Renal cortex interstitium (tissue), 11 donors: ENCODE results near the gene DENND2A. TPM values are rescaled to one million over a fixed set of nuclear protein-coding genes. Genes with fewer than 3 reads are reported as not detected.
"Not testable (repeated sequence)": the region's sequence is repeated elsewhere in the genome, so short reads cannot be mapped to it uniquely, and the experiment has no call there.

ENCODE experiments used
- DNase-seq, 11 donors: peaks; one replicate each; pipeline ENCODE4 v3.0.0-alpha.2; 2013; ENCODE audit warnings: low read depth in 9 of 11, low spot score in 4 of 11; ENCODE audit errors: extremely low read depth in 1 of 11
- polyA plus RNA-seq, 3 donors: library from polyadenylated mRNA; unstranded; fragments of 120-200 nt; gene quantifications; one replicate each; pipeline ENCODE4 v1.2.1, GENCODE V29; 2013; ENCODE audit not compliant: insufficient read length in 3 of 3

The DENND2A gene
- polyA plus RNA-seq, 3 donors = 34.2 to 37.3 (median 35.4) TPM

DNA sequence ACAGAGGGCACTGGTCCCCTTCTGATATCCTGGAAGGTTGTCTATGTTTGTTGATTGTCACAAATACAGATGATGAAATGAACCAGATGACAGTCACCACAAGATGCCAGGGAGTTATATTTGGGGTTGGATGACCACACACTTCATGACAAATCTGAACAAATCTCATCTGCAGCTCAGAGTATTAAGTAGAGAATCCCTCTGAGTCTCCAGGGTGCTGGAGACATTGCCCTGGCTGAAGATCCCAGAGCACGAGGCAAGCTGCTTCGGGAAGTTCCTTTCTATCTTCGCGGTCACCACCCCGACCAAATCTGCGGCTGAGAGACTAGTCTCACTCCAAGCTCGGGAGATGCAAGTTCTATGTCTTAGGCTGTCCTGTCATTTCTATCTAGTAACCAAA lies 9.0 kb downstream of the DENND2A start:
- no peak for DNase-seq

DNA sequence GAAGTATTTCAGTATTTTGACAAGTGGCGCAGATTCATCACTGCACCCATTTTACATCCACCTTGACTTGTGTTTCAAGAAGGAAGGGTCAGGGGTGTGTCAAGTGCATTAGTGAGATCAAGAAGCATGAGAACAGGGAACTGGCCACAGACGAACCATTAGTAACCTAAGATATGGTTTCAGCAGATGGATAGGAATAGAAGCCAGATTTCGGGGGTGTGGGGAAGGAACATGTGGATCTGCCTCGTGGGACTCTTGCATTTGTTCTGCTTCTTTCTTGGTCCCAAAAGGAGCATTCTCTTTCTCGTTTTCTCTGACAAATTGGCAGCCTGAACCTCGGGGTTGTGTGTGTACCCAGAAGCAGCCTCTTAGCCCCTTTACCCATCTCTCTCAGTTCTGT lies 9.6 kb downstream of the DENND2A start:
- DNase-seq = no peak

DNA sequence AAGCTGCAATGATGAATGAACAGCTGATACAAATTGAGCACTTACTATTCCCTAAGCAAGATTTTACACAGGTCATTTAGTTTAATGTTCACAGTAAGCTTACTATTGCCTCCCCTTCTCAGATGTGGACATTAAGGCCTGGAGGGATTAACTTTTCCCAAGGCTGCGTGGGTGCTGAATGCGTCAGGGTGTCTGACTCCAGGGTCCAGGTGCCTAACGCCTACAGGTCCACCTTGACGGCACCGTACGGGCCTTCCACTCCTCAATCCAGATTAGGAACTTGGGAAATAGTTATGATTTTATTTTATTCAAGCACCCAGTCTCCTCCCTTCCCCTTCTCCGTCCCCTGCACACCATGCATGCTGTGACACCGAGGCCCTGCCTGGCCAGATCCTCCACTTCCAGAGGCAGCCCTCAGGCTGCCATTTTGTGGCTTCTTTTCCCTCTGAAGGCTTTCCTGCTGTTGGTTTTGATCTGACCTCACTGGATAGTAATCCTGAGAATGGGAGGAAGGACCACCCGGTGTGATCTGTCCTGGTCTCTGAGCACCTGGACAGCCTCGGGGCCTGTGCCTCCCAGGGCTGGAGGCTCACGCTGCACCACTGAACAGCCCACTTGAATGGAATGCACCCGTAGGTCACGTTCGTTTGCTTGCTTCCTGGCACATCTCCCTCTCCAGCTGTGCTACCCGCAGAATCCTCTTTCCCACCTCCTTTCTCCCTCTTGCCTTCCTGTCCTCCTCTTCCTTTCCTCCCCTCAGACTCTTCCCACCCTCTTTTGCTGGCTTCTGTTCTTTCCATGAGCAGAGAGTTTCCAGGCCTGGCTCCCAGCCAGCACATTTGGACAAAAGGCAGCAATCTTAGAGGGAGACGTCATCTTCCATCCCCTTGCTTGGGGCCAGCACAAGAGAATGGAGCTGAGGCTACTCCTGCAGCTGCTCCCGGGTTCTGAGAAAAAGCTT lies 14.4 kb downstream of the DENND2A start:
- peak in 7 of 11 donors; percentile 77 to 89 (median 82) for DNase-seq

DNA sequence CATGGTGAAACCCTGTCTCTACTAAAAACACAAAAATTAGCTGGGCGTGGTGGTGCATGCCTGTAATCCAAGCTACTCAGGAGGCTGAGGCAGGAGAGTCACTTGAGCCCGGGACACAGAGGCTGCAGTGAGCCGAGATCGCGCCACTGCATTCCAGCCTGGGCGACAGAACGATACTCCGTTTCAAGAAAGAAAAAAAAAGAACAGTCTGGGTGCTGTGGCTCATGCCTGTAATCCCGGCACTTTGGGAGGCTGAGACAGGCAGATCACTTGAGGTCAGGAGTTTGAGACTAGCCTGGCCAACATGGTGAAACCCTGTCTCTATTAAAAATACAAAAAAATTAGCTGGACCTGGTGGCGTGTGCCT lies 15.4 kb downstream of the DENND2A start:
- DNase-seq = not testable (repeated sequence)

DNA sequence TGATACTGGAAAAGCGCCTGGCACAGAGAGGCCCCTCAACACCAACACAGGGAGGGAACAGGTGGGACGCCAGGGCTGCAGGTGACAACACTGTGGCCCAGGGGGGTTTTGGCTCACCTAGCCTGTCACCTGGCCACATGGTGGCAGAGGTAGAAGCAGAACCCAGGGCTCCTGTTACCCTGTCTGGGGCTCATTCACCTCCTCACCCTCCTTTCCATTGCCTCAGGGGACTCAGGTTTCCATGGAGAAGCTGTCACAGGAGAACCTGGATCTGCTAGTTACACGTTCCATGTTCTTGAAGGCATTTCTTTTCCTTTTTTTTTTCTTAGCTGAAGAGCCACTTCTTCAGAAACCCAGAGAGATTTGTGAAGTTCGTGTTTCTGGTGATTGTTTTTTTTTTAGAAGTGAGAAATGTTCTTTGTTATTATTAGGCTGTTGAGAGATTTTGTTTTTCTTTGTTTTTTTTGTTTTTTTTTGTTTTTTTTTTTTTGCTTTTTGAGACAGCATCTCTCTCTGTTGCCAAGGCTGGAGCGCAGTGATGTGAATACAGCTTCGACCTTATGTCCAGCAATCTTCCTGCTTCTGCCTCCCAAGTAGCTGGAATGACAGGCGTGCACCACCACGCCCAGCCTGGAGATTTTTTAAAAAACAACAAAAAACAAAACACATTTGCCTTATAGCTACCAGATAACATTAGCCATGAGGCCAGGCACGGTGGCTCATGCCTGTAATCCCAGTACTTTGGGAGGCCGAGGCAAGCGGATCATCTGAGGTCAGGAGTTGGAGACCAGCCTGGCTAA lies 16.0 kb downstream of the DENND2A start:
- peak in 2 of 11 donors; percentile 37 to 72 for DNase-seq

DNA sequence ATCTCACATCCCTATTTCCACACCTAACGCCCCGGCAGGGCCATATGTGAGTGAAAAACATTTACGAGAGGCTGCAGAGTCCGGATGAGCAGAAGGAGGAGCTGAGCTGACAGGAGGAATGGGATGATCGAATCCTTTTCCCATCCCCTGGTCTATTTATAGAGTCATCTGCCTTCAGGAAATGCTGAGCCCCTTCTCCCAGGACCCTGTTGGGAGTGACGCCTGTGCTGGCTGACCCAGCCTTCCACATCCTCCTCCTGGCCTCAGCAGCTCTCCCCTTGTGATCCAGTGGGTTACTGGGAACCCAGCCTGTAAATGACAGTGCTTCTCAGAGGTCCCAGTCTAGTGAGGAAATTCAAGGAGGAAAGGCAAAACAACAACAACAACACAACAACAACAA lies 16.6 kb downstream of the DENND2A start:
- DNase-seq = peak in 1 of 11 donors; percentile 21

DNA sequence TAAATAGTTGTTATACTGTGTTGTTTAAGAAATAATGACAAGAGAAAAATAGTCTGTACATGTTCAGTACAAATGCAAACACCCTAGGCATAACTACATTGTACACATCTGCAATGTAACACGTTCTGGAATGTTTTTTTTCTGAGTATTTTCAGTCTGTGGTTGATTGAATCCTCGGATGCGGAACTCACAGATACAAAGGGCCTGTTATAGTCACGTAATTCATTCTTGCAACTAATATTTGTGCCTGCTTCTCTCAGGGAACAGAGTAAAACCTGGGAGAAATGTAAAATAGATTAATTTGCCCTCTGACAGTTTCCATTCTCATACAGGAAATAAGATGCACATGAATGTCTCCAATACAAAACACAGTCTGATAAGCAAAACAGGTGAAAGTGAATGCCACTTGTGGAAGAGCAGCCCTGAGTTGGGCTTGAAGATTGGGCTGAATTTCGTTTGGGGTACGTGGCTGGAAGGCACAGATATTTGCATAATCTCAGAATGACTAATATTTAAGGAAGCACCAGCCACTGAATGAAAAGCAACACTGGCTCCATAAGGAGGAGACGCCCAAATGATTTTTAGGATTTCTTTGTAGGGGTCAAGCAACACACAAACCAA lies 19.1 kb downstream of the DENND2A start:
- no peak for DNase-seq

DNA sequence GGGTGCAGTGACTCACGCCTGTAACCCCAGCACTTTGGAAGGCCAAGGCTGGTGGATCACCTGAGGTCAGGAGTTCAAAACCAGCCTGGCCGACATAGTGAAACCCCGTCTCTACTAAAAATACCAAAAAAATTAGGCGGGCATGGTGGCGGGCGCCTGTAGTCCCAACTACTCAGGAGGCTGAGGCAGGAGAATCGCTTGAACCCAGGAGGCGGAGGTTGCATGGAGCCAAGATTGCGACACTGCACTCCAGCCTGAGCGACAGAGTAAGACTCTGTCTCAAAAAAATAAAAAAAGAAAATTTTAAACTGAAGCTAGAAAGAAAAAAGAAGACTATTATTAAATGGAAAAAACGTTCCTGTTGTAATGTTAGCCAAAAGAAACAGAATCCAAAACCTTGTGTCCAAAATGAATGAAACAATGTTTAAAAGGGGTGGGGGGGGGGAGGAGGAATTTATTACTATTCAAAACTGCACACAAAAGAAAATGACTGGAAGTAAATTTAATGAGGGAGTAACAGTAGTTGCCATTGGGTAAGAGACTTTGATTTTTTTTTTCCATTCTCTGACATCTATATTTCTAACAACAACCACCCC lies 20.6 kb downstream of the DENND2A start:
- not testable (repeated sequence) for DNase-seq

DNA sequence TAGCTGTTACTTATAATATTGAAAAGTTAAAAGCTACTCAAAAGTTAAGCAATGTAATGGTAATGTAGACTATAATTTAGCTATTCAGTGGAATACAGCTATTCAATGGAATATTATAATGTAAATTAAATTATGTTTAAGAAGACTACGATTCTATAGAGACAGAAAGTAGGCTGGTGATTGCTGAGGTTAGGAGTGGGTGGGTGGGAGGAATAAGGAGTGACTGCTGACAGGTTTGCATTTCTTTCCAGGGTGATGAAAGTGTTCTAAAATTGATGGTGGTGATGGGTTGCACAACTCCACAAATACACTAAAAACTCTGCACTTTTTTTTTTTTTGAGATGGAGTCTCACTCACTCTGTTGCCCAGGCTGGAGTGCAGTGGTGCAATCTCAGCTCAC lies 21.4 kb downstream of the DENND2A start:
- DNase-seq = no peak

DNA sequence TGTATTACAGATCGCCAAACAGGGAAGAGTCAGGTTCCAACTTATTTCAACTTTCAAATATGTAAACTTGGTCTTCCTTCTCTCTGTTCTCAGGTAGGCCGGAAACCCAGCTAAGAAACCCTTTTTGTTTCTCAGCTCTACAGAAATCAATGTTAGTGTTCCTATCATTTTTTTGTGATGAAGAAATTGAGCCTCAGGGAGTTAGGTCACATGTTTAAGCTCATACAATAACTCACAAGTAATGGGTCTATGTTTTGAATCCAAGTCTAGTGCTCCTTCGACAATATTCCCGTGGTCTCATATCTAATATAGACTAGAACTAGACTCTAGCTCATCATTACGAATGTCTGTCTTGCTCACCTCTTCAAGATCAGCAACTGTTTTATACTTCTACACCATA lies 22.3 kb downstream of the DENND2A start:
- no peak for DNase-seq

DNA sequence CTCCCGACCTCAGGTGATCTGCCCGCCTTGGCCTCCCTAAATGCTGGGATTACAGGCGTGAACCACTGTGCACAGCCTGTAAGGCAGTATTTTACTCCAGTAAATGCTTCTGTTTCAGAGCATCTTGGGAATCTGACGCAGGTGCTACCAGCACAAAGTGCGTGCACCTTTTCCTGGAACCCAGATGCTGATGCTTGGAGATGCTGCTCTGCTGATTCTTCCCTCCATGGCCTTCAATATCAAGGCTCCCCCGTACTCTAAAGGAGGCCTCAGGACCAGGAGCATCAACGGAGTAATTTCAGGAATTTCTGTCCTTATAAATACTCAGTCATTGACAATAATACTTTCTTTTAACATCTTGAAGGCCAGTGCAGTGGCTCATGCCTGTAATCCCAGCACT lies 23.5 kb downstream of the DENND2A start:
- no peak for DNase-seq

DNA sequence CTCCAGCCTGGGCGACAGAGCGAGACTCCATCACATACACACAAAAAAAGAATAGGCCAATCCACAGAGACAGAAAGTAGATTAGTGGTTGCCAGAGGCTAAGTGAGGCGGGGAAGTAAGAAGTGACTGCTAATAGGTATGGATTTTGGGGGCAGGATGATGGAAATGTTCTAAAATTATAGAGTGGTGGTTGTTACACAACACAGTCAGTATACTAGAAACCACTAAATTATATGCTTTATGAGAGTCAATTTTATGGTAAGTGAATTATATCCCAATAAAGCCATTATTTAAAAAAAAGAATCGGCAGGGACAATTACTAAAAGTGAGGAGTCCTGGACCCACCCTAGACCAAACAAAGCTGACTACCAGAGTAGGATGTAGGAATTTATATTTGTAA lies 24.3 kb downstream of the DENND2A start:
- DNase-seq = no peak

DNA sequence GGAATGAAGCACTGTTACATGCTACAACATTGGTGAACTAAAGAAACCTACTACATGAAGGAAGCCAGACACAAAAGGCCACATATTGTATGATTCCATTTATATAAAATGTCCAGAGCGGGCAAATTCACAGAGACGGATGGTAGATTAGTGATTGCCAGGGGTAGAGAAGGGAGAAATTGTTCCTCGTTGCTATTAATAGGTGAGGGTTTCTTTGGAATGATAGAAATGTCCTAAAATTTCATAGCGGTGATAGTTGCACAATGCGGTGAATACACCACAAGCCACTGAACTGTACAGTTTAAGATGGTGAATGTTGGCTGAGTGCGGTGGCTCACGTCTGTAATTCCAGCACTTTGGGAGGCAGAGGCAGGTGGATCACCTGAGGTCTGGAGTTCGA lies 29.0 kb downstream of the DENND2A start:
- no peak for DNase-seq

DNA sequence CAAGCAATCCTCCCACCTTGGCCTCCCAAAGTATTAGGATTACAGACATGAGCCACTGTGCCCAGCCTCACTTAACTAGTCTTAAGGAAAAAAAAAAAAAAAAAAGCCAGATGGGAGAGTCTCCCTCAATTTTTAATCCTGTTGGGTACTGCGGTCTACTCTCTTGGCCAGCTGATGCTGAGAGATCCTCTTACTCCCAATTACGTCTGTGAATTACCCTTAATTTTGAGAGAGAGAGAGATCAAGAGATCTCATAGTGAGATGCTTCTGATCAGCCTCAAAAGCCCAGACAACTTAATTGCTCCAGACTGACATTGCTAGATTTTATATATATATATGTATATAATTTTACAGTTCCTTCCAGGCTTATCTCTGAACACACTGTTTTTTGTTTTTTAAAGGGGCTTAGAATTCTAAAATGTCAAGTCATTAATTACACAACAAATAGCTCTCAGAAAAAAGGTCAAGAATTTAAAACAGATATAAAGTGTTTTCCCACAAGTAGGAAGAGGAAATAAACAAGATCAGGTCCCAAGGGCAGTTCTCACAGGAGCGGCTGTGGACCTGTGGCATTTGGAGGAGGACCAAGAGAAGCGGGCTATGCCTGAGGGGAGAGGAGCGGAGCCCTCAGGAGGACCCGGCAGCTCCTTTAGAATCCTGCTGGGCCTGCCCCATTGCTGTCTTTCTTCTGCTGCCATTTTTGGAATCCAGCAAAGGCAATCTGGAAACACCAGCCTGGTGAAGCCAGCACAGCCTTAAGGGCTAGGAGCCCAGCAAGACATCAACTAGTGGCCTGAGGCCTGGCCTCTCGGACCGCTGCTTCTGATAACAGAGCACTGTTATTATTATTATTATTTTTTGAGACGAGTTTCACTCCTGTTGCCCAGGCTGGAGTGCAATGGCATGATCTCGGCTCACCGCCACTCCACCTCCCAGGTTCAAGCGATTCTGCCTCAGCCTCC lies 30.1 kb downstream of the DENND2A start:
- DNase-seq = no peak

DNA sequence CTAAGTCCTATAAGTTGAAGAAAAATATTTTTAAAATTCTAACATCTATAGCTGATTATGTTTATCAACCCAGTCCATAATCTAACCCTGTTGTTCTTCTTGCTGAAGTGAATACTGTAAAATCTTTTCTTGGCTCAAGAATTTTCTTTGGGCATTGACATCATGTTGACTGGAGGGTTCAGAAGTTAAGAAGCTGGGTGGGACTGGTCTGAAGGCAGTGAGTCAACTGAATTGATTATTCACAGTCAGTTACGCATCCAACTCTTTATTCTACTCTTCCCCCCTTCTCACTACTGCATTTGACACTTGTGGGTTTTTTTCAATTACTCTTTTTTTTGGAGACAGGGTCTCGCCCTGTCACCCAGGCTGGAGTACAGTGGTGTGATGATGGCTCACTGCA lies 31.0 kb downstream of the DENND2A start:
- no peak for DNase-seq

DNA sequence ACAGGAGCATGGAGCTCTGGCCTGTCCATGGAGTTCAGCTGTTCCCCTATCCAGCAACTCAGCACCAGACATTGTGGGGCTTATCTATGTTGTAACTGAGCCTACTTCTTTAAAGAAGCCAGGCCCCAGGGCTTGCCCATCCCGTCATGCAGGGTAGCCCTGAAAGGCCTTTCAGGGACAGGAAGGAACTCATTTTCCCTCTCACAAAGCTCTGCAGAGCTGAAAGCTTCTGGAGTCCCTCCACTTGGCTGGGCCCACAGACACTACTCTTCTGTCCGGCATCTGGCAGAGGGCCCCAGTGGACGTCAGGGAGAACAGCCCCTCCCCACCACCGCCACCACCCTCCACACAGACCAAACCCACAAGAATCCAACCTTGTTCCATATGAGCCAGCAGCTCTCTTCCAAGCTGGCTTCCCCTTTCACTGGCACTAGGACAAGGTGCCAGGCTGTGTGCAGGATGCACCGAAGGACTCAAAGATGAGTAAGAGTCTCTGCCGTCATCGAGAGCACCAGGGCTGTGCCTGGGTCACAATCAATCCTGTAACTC lies 33.1 kb downstream of the DENND2A start:
- DNase-seq = no peak

DNA sequence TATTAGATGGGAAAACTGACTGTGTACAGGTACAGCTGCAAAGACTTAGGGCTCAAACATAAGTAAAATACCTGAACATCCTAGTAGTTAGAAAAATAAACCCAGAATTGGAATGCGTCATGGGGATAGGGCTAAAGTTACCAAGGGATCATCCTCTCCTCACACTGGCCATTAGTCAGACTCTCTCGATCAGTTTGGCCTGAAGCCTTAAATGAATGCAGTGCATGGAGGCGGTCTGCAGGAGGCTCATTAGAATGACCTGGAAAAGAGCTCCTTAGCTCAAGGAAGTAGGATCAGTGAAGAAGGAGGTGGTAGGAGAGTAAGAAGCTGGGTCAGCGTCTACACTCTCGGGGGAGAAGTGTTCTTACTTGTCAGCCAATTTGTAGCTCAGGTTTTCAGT lies 35.3 kb downstream of the DENND2A start:
- DNase-seq = no peak

DNA sequence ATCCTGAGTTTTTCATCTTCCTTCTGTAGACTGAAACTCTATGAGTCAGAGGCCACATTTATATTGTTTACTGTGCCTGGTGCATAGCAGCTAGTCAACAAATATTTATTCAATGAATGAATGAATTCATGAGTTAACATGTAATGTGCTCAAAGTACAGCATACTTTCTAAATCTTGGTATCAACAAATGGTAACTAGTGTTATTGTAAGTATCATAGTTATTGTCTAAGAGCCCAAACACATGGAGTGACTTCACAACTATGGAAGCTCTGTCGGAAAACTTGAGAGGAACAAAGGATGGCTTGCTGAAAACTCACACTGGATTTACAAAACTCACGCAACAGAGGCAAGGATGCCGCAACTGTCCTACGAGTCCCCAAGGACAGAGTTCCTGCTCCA lies 35.9 kb downstream of the DENND2A start:
- no peak for DNase-seq
